Trophoblast cell (in vitro differentiated cells and primary cell): ENCODE measurements around the gene LY6G6D.

Experiments used
- DNase-seq, 2 donors: peaks; one replicate each; pipeline ENCODE4 v3.0.0-alpha.2; 2016
- H2AFZ ChIP-seq: 2 replicates; pipeline ENCODE4 v1.6.1; 2013; ENCODE audit warnings: low read length, moderate library complexity, mild to moderate bottlenecking; ENCODE audit not compliant: insufficient read depth, poor library complexity
- H2AK5ac ChIP-seq: 2 replicates; pipeline ENCODE4 v1.6.1; 2013; ENCODE audit warnings: mild to moderate bottlenecking, low read length
- H2BK120ac ChIP-seq: 2 replicates; pipeline ENCODE4 v1.6.1; 2013; ENCODE audit warnings: low read length, mild to moderate bottlenecking, moderate library complexity; ENCODE audit not compliant: insufficient read depth, poor library complexity
- H2BK12ac ChIP-seq: 2 replicates; pipeline ENCODE4 v1.6.1; 2013; ENCODE audit warnings: mild to moderate bottlenecking, low read length, moderate library complexity
- H2BK5ac ChIP-seq: 2 replicates; pipeline ENCODE4 v1.6.1; 2013; ENCODE audit warnings: low read length, low read depth, moderate library complexity, mild to moderate bottlenecking; ENCODE audit not compliant: poor library complexity
- H3K14ac ChIP-seq: 2 replicates; pipeline ENCODE4 v1.6.1; 2013; ENCODE audit warnings: mild to moderate bottlenecking, low read length
- H3K18ac ChIP-seq: 2 replicates; pipeline ENCODE4 v1.6.1; 2013; ENCODE audit warnings: mild to moderate bottlenecking, low read length
- H3K23ac ChIP-seq: 2 replicates; pipeline ENCODE4 v1.6.1; 2013; ENCODE audit warnings: low read length
- H3K27ac ChIP-seq: 2 replicates; pipeline ENCODE4 v1.5.1; 2013; ENCODE audit warnings: low read depth, mild to moderate bottlenecking, inconsistent platforms, low read length, moderate library complexity
- H3K27me3 ChIP-seq: 2 replicates; pipeline ENCODE4 v1.6.1; 2013; ENCODE audit warnings: inconsistent platforms, mild to moderate bottlenecking, low read length, moderate library complexity; ENCODE audit not compliant: insufficient read depth
- H3K36me3 ChIP-seq, 2 experiments: 1 replicate in 1 of 2; 2 replicates in 1 of 2; pipeline ENCODE4 v1.6.1; 2013; ENCODE audit warnings: low read length in 2 of 2, mild to moderate bottlenecking in 2 of 2, moderate library complexity in 1 of 2; ENCODE audit not compliant: insufficient read depth in 2 of 2, control insufficient read depth in 1 of 2
- H3K4ac ChIP-seq: 2 replicates; pipeline ENCODE4 v1.6.1; 2013; ENCODE audit warnings: low read depth, mild to moderate bottlenecking, low read length, moderate library complexity
- H3K4me1 ChIP-seq, 2 experiments: 1 replicate in 1 of 2; 2 replicates in 1 of 2; pipeline ENCODE4 v1.6.1; 2013; ENCODE audit warnings: low read length in 2 of 2, mild to moderate bottlenecking in 2 of 2, moderate library complexity in 1 of 2; ENCODE audit not compliant: insufficient read depth in 2 of 2, control insufficient read depth in 1 of 2
- H3K4me2 ChIP-seq: 2 replicates; pipeline ENCODE4 v1.6.1; 2013; ENCODE audit warnings: inconsistent platforms, mild to moderate bottlenecking, low read length, moderate library complexity
- H3K4me3 ChIP-seq: 2 replicates; pipeline ENCODE4 v1.5.1; 2013; ENCODE audit warnings: mild to moderate bottlenecking, low read depth, low read length, inconsistent platforms
- H3K79me1 ChIP-seq: one replicate; pipeline ENCODE4 v1.6.1; 2013; ENCODE audit warnings: low read length
- H3K79me2 ChIP-seq: 2 replicates; pipeline ENCODE4 v1.6.1; 2013; ENCODE audit warnings: low read length, mild to moderate bottlenecking; ENCODE audit not compliant: control insufficient read depth, insufficient read depth, poor library complexity
- H3K9ac ChIP-seq: 2 replicates; pipeline ENCODE4 v1.6.1; 2013; ENCODE audit warnings: mild to moderate bottlenecking, low read length
- H3K9me3 ChIP-seq: 2 replicates; pipeline ENCODE4 v1.6.1; 2013; ENCODE audit warnings: low read depth, mild to moderate bottlenecking, control low read depth, inconsistent platforms, low read length; ENCODE audit not compliant: insufficient read depth
- H4K12ac ChIP-seq: 2 replicates; pipeline ENCODE4 v1.6.1; 2013; ENCODE audit warnings: low read depth, mild to moderate bottlenecking, low read length, moderate library complexity
- H4K8ac ChIP-seq: 2 replicates; pipeline ENCODE4 v1.6.1; 2013; ENCODE audit warnings: low read depth, mild to moderate bottlenecking, low read length, moderate library complexity
- H4K91ac ChIP-seq: one replicate; pipeline ENCODE4 v1.6.1; 2013; ENCODE audit warnings: low read depth, mild to moderate bottlenecking, low read length, moderate library complexity
- WGBS: extraction: QIAGEN DNeasy Blood & Tissue Kit; methylation state at CpG from one replicate; pipeline ENCODE4 v1.1.7; 2013; ENCODE audit warnings: missing lambda C conversion rate; ENCODE audit not compliant: insufficient read length, insufficient coverage; ENCODE audit errors: extremely low coverage; 5-methylcytosine and 5-hydroxymethylcytosine counted together

Gene LY6G6D

GRCh38 chr6:31711233-31711632 is 3.9 kb upstream of the LY6G6D start:
- no peak overlapping the region for H3K4me3 ChIP-seq
- no peak overlapping the region for H2BK5ac ChIP-seq
- H3K4me2 ChIP-seq: no peak overlapping the region
- no peak overlapping the region for H3K23ac ChIP-seq
- no peak for DNase-seq
- no CpG with 5 or more reads among the region's 8 CpGs for WGBS
- H4K91ac ChIP-seq: no peak overlapping the region
- H3K27ac ChIP-seq: no peak overlapping the region
- peaks cover 2% of the 10 kb centered on the region for H3K79me1 ChIP-seq
- H2AFZ ChIP-seq: no peak overlapping the region
- no peak overlapping the region for H3K14ac ChIP-seq
- no peak overlapping the region for H3K9ac ChIP-seq
- no peak overlapping the region for H2BK12ac ChIP-seq
- H2BK120ac ChIP-seq: no peak overlapping the region
- H3K27me3 ChIP-seq: no peaks in the 10 kb centered on the region
- H3K4ac ChIP-seq: no peak overlapping the region
- no peaks in the 10 kb centered on the region for H3K36me3 ChIP-seq
- peaks cover 6 to 11% of the 10 kb centered on the region in 2 experiments for H3K4me1 ChIP-seq
- H3K79me2 ChIP-seq: no peaks in the 10 kb centered on the region
- H3K18ac ChIP-seq: no peak overlapping the region
- H4K8ac ChIP-seq: no peak overlapping the region
- no peak overlapping the region for H2AK5ac ChIP-seq
- peaks cover 2% of the 10 kb centered on the region for H3K9me3 ChIP-seq
- H4K12ac ChIP-seq: no peak overlapping the region

- H3K4ac ChIP-seq: no peak overlapping the region
- H3K79me2 ChIP-seq: no peaks in the 10 kb centered on the region
- no peak overlapping the region for H2AFZ ChIP-seq
- H3K4me3 ChIP-seq: no peak overlapping the region
- H3K36me3 ChIP-seq: no peaks in the 10 kb centered on the region
- no peaks in the 10 kb centered on the region for H3K27me3 ChIP-seq
- no peak overlapping the region for H2BK12ac ChIP-seq
- WGBS: no CpG with 5 or more reads among the region's 8 CpGs
- H3K4me2 ChIP-seq: no peak overlapping the region
- H3K4me1 ChIP-seq: peaks cover 7 to 11% of the 10 kb centered on the region in 2 experiments
- no peak overlapping the region for H3K27ac ChIP-seq
- no peak overlapping the region for H3K14ac ChIP-seq
- no peak overlapping the region for H2BK120ac ChIP-seq
- H3K18ac ChIP-seq: no peak overlapping the region
- H3K9me3 ChIP-seq: peaks cover 2% of the 10 kb centered on the region
- no peak overlapping the region for H4K8ac ChIP-seq
- H2BK5ac ChIP-seq: no peak overlapping the region
- no peak overlapping the region for H3K9ac ChIP-seq
- H4K12ac ChIP-seq: no peak overlapping the region
- DNase-seq: no peak
- no peak overlapping the region for H3K23ac ChIP-seq
- peak overlapping the region; percentile 29 for H2AK5ac ChIP-seq
- peaks cover 2% of the 10 kb centered on the region for H3K79me1 ChIP-seq
- H4K91ac ChIP-seq: no peak overlapping the region
Observed at GRCh38 chr6:31712296-31712695, 2.9 kb upstream of the LY6G6D start.

GRCh38 chr6:31713465-31713864 is 1.7 kb upstream of the LY6G6D start:
- no peak overlapping the region for H2BK5ac ChIP-seq
- H3K4me2 ChIP-seq: no peak overlapping the region
- H3K4ac ChIP-seq: no peak overlapping the region
- H3K9ac ChIP-seq: no peak overlapping the region
- H3K9me3 ChIP-seq: no peaks in the 10 kb centered on the region
- no peak overlapping the region for H3K27ac ChIP-seq
- H4K91ac ChIP-seq: peak overlapping the region; percentile 70
- no peak overlapping the region for H3K18ac ChIP-seq
- no peak overlapping the region for H2BK12ac ChIP-seq
- H2AK5ac ChIP-seq: no peak overlapping the region
- H2AFZ ChIP-seq: peak overlapping the region; percentile 84
- no peaks in the 10 kb centered on the region for H3K27me3 ChIP-seq
- peak overlapping the region; percentile 70 for H4K8ac ChIP-seq
- H4K12ac ChIP-seq: no peak overlapping the region
- H3K79me1 ChIP-seq: peaks cover 5% of the 10 kb centered on the region
- WGBS: no CpG with 5 or more reads among the region's 4 CpGs
- H3K4me1 ChIP-seq: peaks cover 17 to 20% of the 10 kb centered on the region in 2 experiments
- no peak overlapping the region for H3K23ac ChIP-seq
- H3K4me3 ChIP-seq: no peak overlapping the region
- no peaks in the 10 kb centered on the region for H3K36me3 ChIP-seq
- no peak for DNase-seq
- H2BK120ac ChIP-seq: peak overlapping the region; percentile 52
- no peaks in the 10 kb centered on the region for H3K79me2 ChIP-seq
- H3K14ac ChIP-seq: no peak overlapping the region

- peak overlapping the region; percentile 84 for H2AFZ ChIP-seq
- no peak overlapping the region for H3K4me2 ChIP-seq
- H2BK12ac ChIP-seq: peak overlapping the region; percentile 3
- no peaks in the 10 kb centered on the region for H3K79me2 ChIP-seq
- no peak overlapping the region for H3K9ac ChIP-seq
- H4K12ac ChIP-seq: peak overlapping the region; percentile 63
- H2BK5ac ChIP-seq: no peak overlapping the region
- H3K9me3 ChIP-seq: no peaks in the 10 kb centered on the region
- H3K27me3 ChIP-seq: no peaks in the 10 kb centered on the region
- peak overlapping the region; percentile 21 for H3K14ac ChIP-seq
- H3K23ac ChIP-seq: no peak overlapping the region
- H4K91ac ChIP-seq: peak overlapping the region; percentile 70
- WGBS: no CpG with 5 or more reads among the region's 5 CpGs
- no peak overlapping the region for H3K4ac ChIP-seq
- no peak overlapping the region for H3K27ac ChIP-seq
- no peak for DNase-seq
- peak overlapping the region; percentile 15 for H2AK5ac ChIP-seq
- H3K79me1 ChIP-seq: peaks cover 5% of the 10 kb centered on the region
- peak overlapping the region; percentile 46 for H3K18ac ChIP-seq
- H4K8ac ChIP-seq: peak overlapping the region; percentile 70
- peak overlapping the region; percentile 52 for H2BK120ac ChIP-seq
- peaks cover 24 to 27% of the 10 kb centered on the region in 2 experiments for H3K4me1 ChIP-seq
- no peak overlapping the region for H3K4me3 ChIP-seq
- H3K36me3 ChIP-seq: no peaks in the 10 kb centered on the region
Observed at GRCh38 chr6:31713991-31714684, 1.0 kb upstream of the LY6G6D start.
